Neural progenitor cell (in vitro differentiated cells): ENCODE measurements around the gene CAPN2. TPM values are rescaled to one million over a fixed set of nuclear protein-coding genes. Genes with fewer than 3 reads are reported as not detected.

Experiments
- DNase-seq: peaks from one replicate; pipeline ENCODE4 v3.0.0-alpha.2; 2016; ENCODE audit warnings: low spot score
- H2AFZ ChIP-seq: fragments of 200-600 bp; sonication (generic); replicated peaks from 2 replicates; pipeline ENCODE4 v1.6.1; 2016; ENCODE audit warnings: antibody characterized with exemption
- H3F3A ChIP-seq: fragments of 200-600 bp; sonication (generic); 2 replicates; pipeline ENCODE4 v1.6.1; 2016; ENCODE audit warnings: antibody characterized with exemption, low read depth
- H3K27ac ChIP-seq: fragments of 200-600 bp; sonication (generic); 2 replicates; pipeline ENCODE4 v1.5.1; 2016; ENCODE audit warnings: mild to moderate bottlenecking
- H3K27me3 ChIP-seq: fragments of 200-600 bp; sonication (generic); 2 replicates; pipeline ENCODE4 v1.6.1; 2016; ENCODE audit warnings: mild to moderate bottlenecking, moderate library complexity
- H3K36me3 ChIP-seq: fragments of 200-600 bp; sonication (generic); 2 replicates; pipeline ENCODE4 v1.5.1; 2016
- H3K4me1 ChIP-seq: fragments of 200-600 bp; sonication (generic); 2 replicates; pipeline ENCODE4 v1.6.1; 2016; ENCODE audit warnings: mixed run types
- H3K4me2 ChIP-seq: fragments of 200-600 bp; sonication (generic); 2 replicates; pipeline ENCODE4 v1.6.1; 2016
- H3K4me3 ChIP-seq: fragments of 200-600 bp; sonication (generic); 2 replicates; pipeline ENCODE4 v1.5.1; 2016
- H3K79me2 ChIP-seq: fragments of 200-600 bp; sonication (generic); 2 replicates; pipeline ENCODE4 v1.6.1; 2016; ENCODE audit warnings: low read depth
- H3K9ac ChIP-seq: fragments of 200-600 bp; sonication (generic); 2 replicates; pipeline ENCODE4 v1.6.1; 2016
- H3K9me3 ChIP-seq: fragments of 200-600 bp; sonication (generic); 2 replicates; pipeline ENCODE4 v1.5.1; 2016; ENCODE audit warnings: low read depth
- H4K20me1 ChIP-seq: fragments of 200-600 bp; sonication (generic); 2 replicates; pipeline ENCODE4 v1.6.1; 2016; ENCODE audit warnings: low read depth
- H3K27ac Mint-ChIP-seq: 3 replicates; pipeline ENCODE4 v1.8.0; 2021; ENCODE audit warnings: mixed read lengths
- H3K27me3 Mint-ChIP-seq: 2 replicates; pipeline ENCODE4 v1.8.0; 2022; ENCODE audit warnings: low read depth, mild to moderate bottlenecking, inconsistent platforms, moderate library complexity, mixed read lengths; ENCODE audit not compliant: insufficient read depth
- H3K36me3 Mint-ChIP-seq: 3 replicates; pipeline ENCODE4 v1.8.0; 2021; ENCODE audit warnings: mixed read lengths
- H3K4me1 Mint-ChIP-seq: 3 replicates; pipeline ENCODE4 v1.8.0; 2021; ENCODE audit warnings: mixed read lengths
- H3K4me3 Mint-ChIP-seq: 3 replicates; pipeline ENCODE4 v1.8.0; 2021; ENCODE audit warnings: mild to moderate bottlenecking, moderate library complexity, mixed read lengths
- H3K9me3 Mint-ChIP-seq: 3 replicates; pipeline ENCODE4 v1.8.0; 2020; ENCODE audit warnings: mixed read lengths
- CTCF ChIP-seq: fragments of 200-600 bp; sonication (generic); IDR thresholded peaks from 2 replicates; pipeline ENCODE4 v1.5.1; 2017; ENCODE audit warnings: antibody characterized with exemption, mild to moderate bottlenecking
- EZH2 ChIP-seq: fragments of 200-600 bp; sonication (generic); IDR thresholded peaks from 2 replicates; pipeline ENCODE4 v1.6.1; 2017; ENCODE audit warnings: antibody characterized with exemption, mild to moderate bottlenecking, moderate library complexity
- EZH2phosphoT487 ChIP-seq: fragments of 200-600 bp; sonication (generic); IDR thresholded peaks from 2 replicates; pipeline ENCODE4 v1.6.1; 2017; ENCODE audit warnings: antibody characterized with exemption
- total RNA-seq: library from RNA; depleted of rRNA; stranded (reverse); fragments of >200 nt; gene quantifications from 2 replicates; pipeline ENCODE4 v1.2.3, GENCODE V29; 2015; ENCODE audit warnings: low replicate concordance

Gene CAPN2
- total RNA-seq, 1 donor from 2014 or later, result 61.7 TPM

- peak overlapping the region; percentile 97 for H3K4me3 Mint-ChIP-seq
- Histone ChIP-seq H2AFZ (no peak overlapping the region), H3K4me2 (peak overlapping the region; percentile 99), H3K27ac (no peak overlapping the region), H3K79me2 (no peaks in the 10 kb centered on the region), H4K20me1 (peaks cover 9% of the 10 kb centered on the region), H3K9ac (no peak overlapping the region), H3K36me3 (no peaks in the 10 kb centered on the region), H3K9me3 (no peaks in the 10 kb centered on the region), H3F3A (peaks cover 18% of the 10 kb centered on the region), H3K4me1 (peaks cover 10% of the 10 kb centered on the region), H3K27me3 (peaks cover 18% of the 10 kb centered on the region), H3K4me3 (peak overlapping the region; percentile 95)
- peaks cover 5% of the 10 kb centered on the region for H3K36me3 Mint-ChIP-seq
- peaks cover 29% of the 10 kb centered on the region for H3K4me1 Mint-ChIP-seq
- H3K9me3 Mint-ChIP-seq, result no peaks in the 10 kb centered on the region
- peak overlapping the region; percentile 89 for H3K27ac Mint-ChIP-seq
- H3K27me3 Mint-ChIP-seq, result peaks cover 3% of the 10 kb centered on the region
- TF ChIP-seq EZH2phosphoT487, result no peak
- DNase-seq, result no peak
Measured at GRCh38 chr1:223713546-223714420, 1.4 kb downstream of the CAPN2 start.

- H3K36me3 Mint-ChIP-seq, result peaks cover 5% of the 10 kb centered on the region
- no peaks in the 10 kb centered on the region for H3K36me3 ChIP-seq
- no peaks in the 10 kb centered on the region for H3K79me2 ChIP-seq
- H3K9me3 Mint-ChIP-seq, result no peaks in the 10 kb centered on the region
- H3K4me3 Mint-ChIP-seq, result peak overlapping the region; percentile 97
- H3K27ac Mint-ChIP-seq, result no peak overlapping the region
- peaks cover 3% of the 10 kb centered on the region for H3K27me3 Mint-ChIP-seq
- H3F3A ChIP-seq, result peaks cover 24% of the 10 kb centered on the region
- no peak overlapping the region for H2AFZ ChIP-seq
- DNase-seq, result no peak
- H3K9me3 ChIP-seq, result no peaks in the 10 kb centered on the region
- H3K27ac ChIP-seq, result no peak overlapping the region
- H3K4me1 Mint-ChIP-seq, result peaks cover 25% of the 10 kb centered on the region
- peaks cover 18% of the 10 kb centered on the region for H3K27me3 ChIP-seq
- peaks cover 15% of the 10 kb centered on the region for H3K4me1 ChIP-seq
- H3K4me2 ChIP-seq, result no peak overlapping the region
- no peak for TF ChIP-seq CTCF
- no peak for TF ChIP-seq EZH2
- TF ChIP-seq EZH2phosphoT487, result no peak
- no peak overlapping the region for H3K4me3 ChIP-seq
- H3K9ac ChIP-seq, result no peak overlapping the region
- H4K20me1 ChIP-seq, result peaks cover 9% of the 10 kb centered on the region
Measured at GRCh38 chr1:223714421-223714724, 2.0 kb downstream of the CAPN2 start.

- Mint-ChIP-seq H3K4me3 (peak overlapping the region; percentile 1), H3K9me3 (no peaks in the 10 kb centered on the region), H3K27me3 (peaks cover 3% of the 10 kb centered on the region), H3K36me3 (peaks cover 9% of the 10 kb centered on the region), H3K27ac (no peak overlapping the region), H3K4me1 (peaks cover 25% of the 10 kb centered on the region)
- H3K9ac ChIP-seq, result no peak overlapping the region
- H3K4me2 ChIP-seq, result peak overlapping the region; percentile 8
- H3K36me3 ChIP-seq, result no peaks in the 10 kb centered on the region
- peaks cover 9% of the 10 kb centered on the region for H4K20me1 ChIP-seq
- H2AFZ ChIP-seq, result no peak overlapping the region
- TF ChIP-seq EZH2 (no peak), CTCF (no peak), EZH2phosphoT487 (no peak)
- H3K27ac ChIP-seq, result no peak overlapping the region
- peaks cover 18% of the 10 kb centered on the region for H3K27me3 ChIP-seq
- H3K4me1 ChIP-seq, result peaks cover 16% of the 10 kb centered on the region
- peak; percentile 41 for DNase-seq
- no peak overlapping the region for H3K4me3 ChIP-seq
- no peaks in the 10 kb centered on the region for H3K9me3 ChIP-seq
- no peaks in the 10 kb centered on the region for H3K79me2 ChIP-seq
- H3F3A ChIP-seq, result peaks cover 27% of the 10 kb centered on the region
Measured at GRCh38 chr1:223714849-223715603, 2.7 kb downstream of the CAPN2 start.
